Inflammatory macrophage (primary cell): ENCODE data around the gene SLC1A1.

ENCODE experiments used
- DNase-seq, 2 donors: peaks; one replicate each; pipeline ENCODE4 v3.0.0-alpha.2; 2020 to 2022

SLC1A1 gene

GRCh38 chr9:4620881-4621555 is 130.8 kb downstream of the SLC1A1 start:
- DNase-seq, result no peak

- no peak for DNase-seq
These were observed 131.7 kb downstream of the SLC1A1 start for GRCh38 chr9:4622016-4622415.

GRCh38 chr9:4630836-4631235 is 140.6 kb downstream of the SLC1A1 start:
- DNase-seq, result no peak
